ENCODE results near the gene USP53. TPM values are rescaled to one million over a fixed set of nuclear protein-coding genes. Genes with fewer than 3 reads are reported as not detected.
"Not testable (repeated sequence)": the region's sequence is repeated elsewhere in the genome, so short reads cannot be mapped to it uniquely, and the experiment has no call there.

Gene USP53
- total RNA-seq, 1 experiment from 2014 or later, result 1.2 TPM

- H2AFZ ChIP-seq (ENCODE audit: low read length), result no peak overlapping the region
Measured at GRCh38 chr4:119240568-119240967, 28.1 kb downstream of the USP53 start.

GRCh38 chr4:119242417-119242816, 29.9 kb downstream of the USP53 start:
- Histone ChIP-seq H3K4me3 (ENCODE audit: low read length) (no peak overlapping the region), H4K20me1 (ENCODE audit: insufficient read depth, low read depth, low read length) (no peaks in the 10 kb centered on the region), H3K9me2 (replicated peaks; ENCODE audit: insufficient read depth, low read length) (no peaks in the 10 kb centered on the region), H3K27ac (ENCODE audit: low read length) (no peak overlapping the region), H3K9me3 (ENCODE audit: low read length) (no peaks in the 10 kb centered on the region), H3K27me3 (ENCODE audit: low read length) (no peaks in the 10 kb centered on the region), H3K9ac (ENCODE audit: low read length) (no peak overlapping the region), H3K79me2 (ENCODE audit: low read length) (no peaks in the 10 kb centered on the region), H3K4me1 (ENCODE audit: low read length) (peaks cover 6% of the 10 kb centered on the region; the same call in 1 of the 2 replicates), H2AFZ (ENCODE audit: low read length) (no peak overlapping the region), H3K4me2 (ENCODE audit: low read depth, low read length, poor library complexity, severe bottlenecking) (no peak overlapping the region), H3K36me3 (ENCODE audit: insufficient read depth, low read length) (no peaks in the 10 kb centered on the region)
- no peak for DNase-seq

More at GRCh38 chr4:119240568-119240967, 28.1 kb downstream of the USP53 start:
- H3K27ac ChIP-seq (ENCODE audit: low read length), result no peak overlapping the region
- no peak overlapping the region for H3K4me3 ChIP-seq (ENCODE audit: low read length)
- H3K27me3 ChIP-seq (ENCODE audit: low read length), result no peaks in the 10 kb centered on the region
- no peaks in the 10 kb centered on the region for H3K36me3 ChIP-seq (ENCODE audit: insufficient read depth, low read length)
- no peak overlapping the region for H3K9ac ChIP-seq (ENCODE audit: low read length)
- no peaks in the 10 kb centered on the region for H3K79me2 ChIP-seq (ENCODE audit: low read length)
- no peaks in the 10 kb centered on the region for H4K20me1 ChIP-seq (ENCODE audit: insufficient read depth, low read depth, low read length)
- DNase-seq, result no peak
- H3K9me3 ChIP-seq (ENCODE audit: low read length), result no peaks in the 10 kb centered on the region
- H3K4me1 ChIP-seq (ENCODE audit: low read length), result peaks cover 6% of the 10 kb centered on the region; the same call in 1 of the 2 replicates
- H3K9me2 ChIP-seq (replicated peaks; ENCODE audit: insufficient read depth, low read length), result no peaks in the 10 kb centered on the region
- no peak overlapping the region for H3K4me2 ChIP-seq (ENCODE audit: low read depth, low read length, poor library complexity, severe bottlenecking)

- Histone ChIP-seq H3K9me2 (replicated peaks; ENCODE audit: insufficient read depth, low read length) (no peaks in the 10 kb centered on the region), H3K36me3 (ENCODE audit: insufficient read depth, low read length) (no peaks in the 10 kb centered on the region), H3K79me2 (ENCODE audit: low read length) (no peaks in the 10 kb centered on the region), H3K4me2 (ENCODE audit: low read depth, low read length, poor library complexity, severe bottlenecking) (no peak overlapping the region), H2AFZ (ENCODE audit: low read length) (no peak overlapping the region), H3K9me3 (ENCODE audit: low read length) (no peaks in the 10 kb centered on the region), H3K4me3 (ENCODE audit: low read length) (no peak overlapping the region), H3K9ac (ENCODE audit: low read length) (no peak overlapping the region), H4K20me1 (ENCODE audit: insufficient read depth, low read depth, low read length) (no peaks in the 10 kb centered on the region), H3K27ac (ENCODE audit: low read length) (no peak overlapping the region), H3K27me3 (ENCODE audit: low read length) (no peaks in the 10 kb centered on the region), H3K4me1 (ENCODE audit: low read length) (peaks cover 6% of the 10 kb centered on the region; the same call in 1 of the 2 replicates)
- DNase-seq, result no peak
Measured at GRCh38 chr4:119243868-119244267, 31.4 kb downstream of the USP53 start.

GRCh38 chr4:119244344-119244743, 31.8 kb downstream of the USP53 start:
- Histone ChIP-seq H3K27me3 (ENCODE audit: low read length) (no peaks in the 10 kb centered on the region), H3K4me3 (ENCODE audit: low read length) (no peak overlapping the region), H4K20me1 (ENCODE audit: insufficient read depth, low read depth, low read length) (no peaks in the 10 kb centered on the region), H2AFZ (ENCODE audit: low read length) (no peak overlapping the region), H3K9ac (ENCODE audit: low read length) (no peak overlapping the region), H3K4me2 (ENCODE audit: low read depth, low read length, poor library complexity, severe bottlenecking) (no peak overlapping the region), H3K9me2 (replicated peaks; ENCODE audit: insufficient read depth, low read length) (no peaks in the 10 kb centered on the region), H3K79me2 (ENCODE audit: low read length) (no peaks in the 10 kb centered on the region), H3K36me3 (ENCODE audit: insufficient read depth, low read length) (no peaks in the 10 kb centered on the region), H3K9me3 (ENCODE audit: low read length) (no peaks in the 10 kb centered on the region), H3K27ac (ENCODE audit: low read length) (no peak overlapping the region), H3K4me1 (ENCODE audit: low read length) (peaks cover 6% of the 10 kb centered on the region; the same call in 1 of the 2 replicates)
- no peak for DNase-seq

- no peak for DNase-seq
- H3K27me3 ChIP-seq (ENCODE audit: low read length), result no peaks in the 10 kb centered on the region
- peaks cover 6% of the 10 kb centered on the region; the same call in 1 of the 2 replicates for H3K4me1 ChIP-seq (ENCODE audit: low read length)
- H3K36me3 ChIP-seq (ENCODE audit: insufficient read depth, low read length), result no peaks in the 10 kb centered on the region
- H3K79me2 ChIP-seq (ENCODE audit: low read length), result no peaks in the 10 kb centered on the region
- no peak overlapping the region for H3K4me3 ChIP-seq (ENCODE audit: low read length)
- no peaks in the 10 kb centered on the region for H4K20me1 ChIP-seq (ENCODE audit: insufficient read depth, low read depth, low read length)
- no peaks in the 10 kb centered on the region for H3K9me2 ChIP-seq (replicated peaks; ENCODE audit: insufficient read depth, low read length)
- H2AFZ ChIP-seq (ENCODE audit: low read length), result no peak overlapping the region
- no peak overlapping the region for H3K4me2 ChIP-seq (ENCODE audit: low read depth, low read length, poor library complexity, severe bottlenecking)
- H3K27ac ChIP-seq (ENCODE audit: low read length), result no peak overlapping the region
- no peak overlapping the region for H3K9ac ChIP-seq (ENCODE audit: low read length)
- no peaks in the 10 kb centered on the region for H3K9me3 ChIP-seq (ENCODE audit: low read length)
Measured at GRCh38 chr4:119244832-119245231, 32.3 kb downstream of the USP53 start.

- no peak for DNase-seq
- H3K27me3 ChIP-seq (ENCODE audit: low read length), result no peaks in the 10 kb centered on the region
- H3K9me2 ChIP-seq (replicated peaks; ENCODE audit: insufficient read depth, low read length), result no peaks in the 10 kb centered on the region
- no peak overlapping the region for H3K9ac ChIP-seq (ENCODE audit: low read length)
- no peaks in the 10 kb centered on the region for H4K20me1 ChIP-seq (ENCODE audit: insufficient read depth, low read depth, low read length)
- H3K36me3 ChIP-seq (ENCODE audit: insufficient read depth, low read length), result no peaks in the 10 kb centered on the region
- H3K4me1 ChIP-seq (ENCODE audit: low read length), result peaks cover 6% of the 10 kb centered on the region; the same call in 1 of the 2 replicates
- H2AFZ ChIP-seq (ENCODE audit: low read length), result no peak overlapping the region
- H3K27ac ChIP-seq (ENCODE audit: low read length), result no peak overlapping the region
- H3K9me3 ChIP-seq (ENCODE audit: low read length), result no peaks in the 10 kb centered on the region
- H3K4me2 ChIP-seq (ENCODE audit: low read depth, low read length, poor library complexity, severe bottlenecking), result no peak overlapping the region
- H3K4me3 ChIP-seq (ENCODE audit: low read length), result no peak overlapping the region
- H3K79me2 ChIP-seq (ENCODE audit: low read length), result no peaks in the 10 kb centered on the region
Measured at GRCh38 chr4:119246177-119246733, 33.7 kb downstream of the USP53 start.

GRCh38 chr4:119251037-119251436, 38.5 kb downstream of the USP53 start:
- not testable (repeated sequence) for DNase-seq; H3K4me1 ChIP-seq (ENCODE audit: low read length); H4K20me1 ChIP-seq (ENCODE audit: insufficient read depth, low read depth, low read length); H3K36me3 ChIP-seq (ENCODE audit: insufficient read depth, low read length); H3K27me3 ChIP-seq (ENCODE audit: low read length); H3K79me2 ChIP-seq (ENCODE audit: low read length); H3K9me3 ChIP-seq (ENCODE audit: low read length); H3K4me2 ChIP-seq (ENCODE audit: low read depth, low read length, poor library complexity, severe bottlenecking); H3K9me2 ChIP-seq (replicated peaks; ENCODE audit: insufficient read depth, low read length); H3K27ac ChIP-seq (ENCODE audit: low read length); H3K4me3 ChIP-seq (ENCODE audit: low read length); H2AFZ ChIP-seq (ENCODE audit: low read length); H3K9ac ChIP-seq (ENCODE audit: low read length)

- not testable (repeated sequence) for H3K4me2 ChIP-seq (ENCODE audit: low read depth, low read length, poor library complexity, severe bottlenecking); H3K27ac ChIP-seq (ENCODE audit: low read length); H3K4me3 ChIP-seq (ENCODE audit: low read length); H3K36me3 ChIP-seq (ENCODE audit: insufficient read depth, low read length); H3K9me3 ChIP-seq (ENCODE audit: low read length); H3K9me2 ChIP-seq (replicated peaks; ENCODE audit: insufficient read depth, low read length); H4K20me1 ChIP-seq (ENCODE audit: insufficient read depth, low read depth, low read length); H3K27me3 ChIP-seq (ENCODE audit: low read length); DNase-seq; H3K4me1 ChIP-seq (ENCODE audit: low read length); H2AFZ ChIP-seq (ENCODE audit: low read length); H3K9ac ChIP-seq (ENCODE audit: low read length); H3K79me2 ChIP-seq (ENCODE audit: low read length)
Measured at GRCh38 chr4:119255223-119255622, 42.7 kb downstream of the USP53 start.

Data from Karpas-422 (cell line).